ENCODE measurements around the gene CA10.

CA10 gene

GRCh38 chr17:51630101-51630671, 528.3 kb downstream of the CA10 start:
- no peak for DNase-seq

- no peak for DNase-seq
These were observed 529.3 kb downstream of the CA10 start for GRCh38 chr17:51629232-51629631.

GRCh38 chr17:51627779-51628178, 530.7 kb downstream of the CA10 start:
- no peak for DNase-seq

DNA sequence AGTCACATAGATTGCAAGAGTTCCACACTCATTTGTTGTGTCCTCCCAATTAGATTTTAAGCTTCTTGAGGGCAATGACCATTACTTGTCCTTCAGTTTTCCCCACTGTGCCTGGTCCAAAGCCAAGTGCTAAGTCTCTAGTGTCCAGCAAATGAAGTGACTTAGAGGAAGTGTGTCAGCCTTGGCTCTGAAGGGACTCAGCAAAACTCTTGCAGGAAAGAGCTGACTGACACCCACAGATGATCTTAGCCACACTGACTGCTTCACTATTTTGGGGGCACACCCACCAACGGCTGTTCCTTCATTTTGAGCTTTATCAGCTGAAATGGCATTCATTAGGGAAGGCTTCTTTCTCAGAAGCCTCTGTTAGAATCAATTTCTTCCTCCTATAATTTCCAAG, 540.0 kb downstream of the CA10 start:
- no peak for DNase-seq

DNA sequence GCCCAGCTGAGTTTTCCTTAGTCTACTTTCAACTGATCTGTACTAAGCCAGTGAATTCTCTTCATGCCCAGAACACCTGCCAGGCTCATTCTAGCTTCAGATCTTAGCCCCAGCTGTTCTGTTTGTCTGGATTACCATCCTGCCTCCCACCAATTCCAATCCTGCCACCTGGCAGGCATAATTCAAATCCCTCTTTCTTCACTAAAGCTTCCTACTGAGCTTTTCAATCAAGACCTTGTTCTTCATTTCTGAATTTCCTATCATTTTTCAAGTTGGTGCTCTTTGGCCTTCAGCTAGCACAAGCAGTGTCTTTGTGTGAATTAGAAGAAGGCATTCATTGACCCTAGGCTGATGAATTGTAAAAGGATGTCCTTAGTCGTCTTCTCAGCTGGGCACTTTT, 540.5 kb downstream of the CA10 start:
- no peak for DNase-seq

- DNase-seq, result no peak
These were observed 545.3 kb downstream of the CA10 start for GRCh38 chr17:51613255-51613654.

DNA sequence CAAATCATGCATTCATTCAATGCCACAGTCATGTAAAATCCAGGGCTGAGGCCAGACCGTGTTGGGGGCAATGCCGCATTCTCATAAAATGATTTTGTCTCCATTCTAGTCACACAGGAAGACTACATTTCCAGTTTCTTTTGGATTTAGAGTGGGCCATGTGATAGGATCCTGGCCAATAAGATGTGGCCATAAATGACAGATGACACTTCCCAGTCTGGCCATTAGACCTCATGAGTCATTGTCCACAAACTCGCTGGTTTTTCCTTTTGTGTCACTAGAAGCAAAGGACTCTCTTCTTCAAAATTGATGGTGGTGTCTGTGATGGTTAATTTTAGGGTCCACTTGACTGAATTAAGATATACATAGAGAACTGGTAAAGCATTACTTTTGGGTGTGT, 545.8 kb downstream of the CA10 start:
- no peak for DNase-seq

DNA sequence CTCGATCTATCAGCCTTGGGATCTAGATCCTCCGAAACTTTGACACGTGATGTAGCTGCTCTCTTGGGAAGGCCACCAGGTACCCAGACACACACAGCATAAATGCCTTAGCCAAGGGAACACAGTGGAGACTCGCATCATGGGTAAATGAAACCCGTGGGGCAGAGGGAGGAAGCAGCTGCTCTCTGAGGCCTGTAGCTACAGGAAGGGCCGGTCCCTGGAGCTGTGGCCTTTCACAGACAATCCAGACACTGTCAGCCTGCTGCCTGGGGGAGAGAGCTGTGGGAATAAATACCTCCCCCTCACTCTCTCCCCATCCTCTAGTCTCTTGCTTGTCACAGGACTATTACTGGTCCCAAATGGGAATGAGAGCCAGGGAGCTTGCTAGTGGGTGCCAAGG, 546.9 kb downstream of the CA10 start:
- DNase-seq, result no peak

DNA sequence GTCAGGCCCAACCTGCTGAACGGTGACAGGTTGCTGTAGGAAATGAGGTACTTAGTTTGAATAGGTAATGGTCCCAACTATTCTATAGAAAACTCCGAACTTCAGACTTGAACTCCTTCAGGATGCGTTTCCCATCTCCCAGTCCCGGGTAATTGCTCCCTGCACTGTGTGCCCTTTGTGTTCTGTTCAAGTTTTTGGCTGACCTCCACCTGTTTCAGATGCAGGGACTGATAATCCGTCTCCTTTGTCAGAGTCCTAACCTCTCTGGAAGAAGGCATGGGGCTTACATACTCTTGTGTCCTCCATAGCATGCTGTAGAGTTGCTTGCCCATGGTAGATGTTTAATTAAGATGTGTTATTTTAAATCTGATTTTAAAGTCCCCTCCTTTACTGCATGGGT, 547.7 kb downstream of the CA10 start:
- DNase-seq, result no peak

GRCh38 chr17:51610155-51610554, 548.4 kb downstream of the CA10 start:
- no peak for DNase-seq

DNA sequence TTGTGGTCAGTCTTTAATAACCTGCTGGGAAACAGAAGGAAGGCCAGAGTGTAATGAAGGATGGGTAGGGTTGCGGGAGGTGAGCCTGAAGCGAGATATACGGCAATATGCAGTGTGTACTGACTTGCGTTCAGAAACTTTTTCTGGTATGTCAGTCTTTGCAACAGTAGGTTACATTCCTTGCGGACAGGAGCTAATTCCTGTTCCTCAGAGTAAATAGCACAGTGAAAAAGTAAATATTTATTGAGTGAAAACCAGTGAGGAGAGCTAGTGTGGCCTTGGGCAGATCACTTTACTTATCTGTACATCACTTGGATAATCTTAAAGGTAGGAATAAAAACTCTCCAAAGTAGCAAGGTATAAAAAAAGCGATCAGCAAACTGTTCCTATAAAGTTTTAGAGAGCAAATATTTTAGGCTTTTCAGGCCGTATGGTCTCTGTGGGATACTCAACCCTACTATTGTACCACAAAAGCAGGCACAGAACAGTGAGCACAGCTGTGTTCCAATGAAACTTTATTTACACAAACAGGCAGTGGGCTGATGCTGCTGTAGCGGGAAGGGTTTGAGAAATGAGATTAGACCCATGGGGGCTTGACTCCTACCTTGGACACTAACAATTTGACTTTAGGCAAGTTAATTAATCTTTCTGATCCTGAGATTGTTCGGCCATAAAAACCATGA, 550.1 kb downstream of the CA10 start:
- DNase-seq, result no peak

GRCh38 chr17:51607512-51607911, 551.0 kb downstream of the CA10 start:
- DNase-seq, result no peak

GRCh38 chr17:51604299-51605020, 554.1 kb downstream of the CA10 start:
- DNase-seq, result no peak

GRCh38 chr17:51601622-51602261, 556.8 kb downstream of the CA10 start:
- no peak for DNase-seq

DNA sequence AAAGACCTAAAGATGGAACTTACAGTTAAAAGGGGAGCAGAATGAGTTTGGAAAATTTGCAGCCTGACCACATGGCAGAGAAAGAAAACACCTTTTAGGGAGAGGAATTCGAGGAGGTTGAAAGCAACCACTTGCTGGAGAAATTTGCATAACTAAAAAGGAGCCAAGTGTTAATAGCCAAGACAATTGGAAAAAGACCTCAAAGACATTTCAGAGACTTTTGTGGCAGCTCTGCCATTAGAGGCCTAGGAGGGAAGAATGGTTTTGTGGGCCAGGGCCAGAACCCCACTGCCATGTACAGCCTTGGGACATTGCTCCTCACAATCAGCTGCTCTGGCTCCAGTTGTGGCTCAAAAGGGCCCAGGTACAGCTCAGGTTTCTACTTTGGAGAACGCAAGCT, 559.7 kb downstream of the CA10 start:
- DNase-seq, result no peak

- DNase-seq, result no peak
These were observed 561.2 kb downstream of the CA10 start for GRCh38 chr17:51597345-51597744.

DNA sequence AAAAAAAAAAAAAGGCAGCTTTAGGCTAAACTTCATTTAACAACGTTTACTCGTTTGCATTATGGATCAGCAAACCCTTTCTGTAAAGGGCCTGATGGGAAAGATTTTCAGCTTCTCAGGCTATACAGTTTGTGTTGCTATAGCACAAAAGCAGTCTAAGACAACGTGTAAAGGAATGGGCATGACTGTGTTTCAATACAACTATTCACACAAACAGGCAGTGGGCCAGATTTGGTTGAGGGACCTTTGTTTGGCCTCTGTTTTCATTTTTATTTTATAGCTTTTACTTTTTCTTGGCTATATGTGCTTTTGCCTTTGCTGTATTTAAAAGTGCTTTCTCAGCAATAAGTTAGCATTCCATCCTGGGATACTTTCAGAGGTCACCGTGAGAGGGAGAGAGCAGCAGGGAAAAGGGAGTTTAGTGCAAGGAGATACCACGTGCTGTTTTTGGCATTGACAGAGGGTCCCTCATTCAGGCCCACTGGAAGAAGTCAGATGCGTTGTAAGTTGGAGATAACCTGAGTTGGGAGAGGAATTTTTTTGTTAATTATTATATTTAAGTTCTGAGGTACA, 562.6 kb downstream of the CA10 start:
- no peak for DNase-seq

DNA sequence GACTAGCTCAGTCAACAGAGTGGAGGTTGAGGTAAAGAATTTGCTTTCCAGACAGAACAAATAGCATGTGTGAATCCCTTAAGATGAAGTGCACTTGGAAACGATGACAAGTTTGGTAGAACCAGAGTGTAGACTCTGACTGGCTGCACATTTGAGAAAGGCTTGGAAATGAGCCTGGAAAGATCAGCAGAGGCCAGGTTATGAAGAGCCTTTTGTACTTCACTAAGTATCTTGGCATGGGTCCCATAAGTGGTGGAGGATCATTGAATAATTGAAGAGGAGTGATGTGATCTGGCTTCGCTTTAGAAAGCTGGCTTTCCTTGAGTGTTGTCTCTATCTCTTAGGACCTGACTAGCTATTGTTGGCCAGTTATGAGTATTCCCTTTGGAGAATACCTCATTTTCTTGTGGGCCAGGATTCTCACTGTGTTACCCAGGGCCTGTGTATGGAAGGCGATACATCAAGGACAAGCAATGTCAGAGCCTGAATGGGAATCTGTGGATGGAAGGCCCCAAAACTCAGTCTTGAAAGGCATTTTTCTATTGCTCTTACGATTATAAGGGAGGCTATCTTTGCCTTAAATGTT, 568.4 kb downstream of the CA10 start:
- no peak for DNase-seq

- DNase-seq, result no peak
These were observed 570.5 kb downstream of the CA10 start for GRCh38 chr17:51588063-51588462.

GRCh38 chr17:51587516-51587915, 571.0 kb downstream of the CA10 start:
- no peak for DNase-seq

DNA sequence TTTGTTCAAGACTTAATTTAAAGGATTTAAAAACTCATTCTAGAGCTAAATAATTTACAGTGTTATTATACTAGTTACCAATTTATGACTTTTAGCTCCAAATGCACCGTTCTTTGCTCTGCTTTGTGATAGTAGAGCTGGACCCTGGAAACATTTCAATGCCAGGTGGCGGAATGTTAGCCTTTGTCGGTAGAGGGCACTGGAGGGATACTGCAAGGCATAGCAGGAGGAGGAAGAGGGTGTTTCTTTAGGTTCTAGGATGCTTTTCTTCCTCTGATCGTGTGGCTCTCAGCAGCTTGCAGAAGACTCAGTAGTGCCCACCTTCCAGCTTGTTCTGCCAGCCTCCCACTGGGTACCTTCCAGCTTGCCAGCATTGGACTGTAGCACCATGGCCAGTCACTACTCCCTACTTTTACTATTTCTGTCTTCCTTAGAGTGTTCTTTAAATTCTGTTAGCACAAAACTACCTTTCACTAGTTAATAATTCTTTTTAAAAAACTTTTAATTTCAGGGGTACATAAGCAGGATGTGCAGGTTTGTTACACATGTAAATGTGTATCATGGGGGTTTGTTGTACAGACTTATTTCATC, 572.9 kb downstream of the CA10 start:
- DNase-seq, result no peak

GRCh38 chr17:51580869-51581268, 577.6 kb downstream of the CA10 start:
- DNase-seq, result no peak
